Measurements from ENCODE around the gene LIPT2. TPM values are rescaled to one million over a fixed set of nuclear protein-coding genes. Genes with fewer than 3 reads are reported as not detected.

LIPT2 gene
- total RNA-seq, 1 donor from 2014 or later, result 9.1 TPM

GRCh38 chr11:74504100-74504691 lies 10.7 kb upstream of the LIPT2 start:
- DNase-seq (ENCODE audit: low spot score), result no peak

GRCh38 chr11:74494916-74495315 lies 1.4 kb upstream of the LIPT2 start:
- DNase-seq (ENCODE audit: low spot score), result no peak

GRCh38 chr11:74493791-74494630 lies 487 bp upstream of the LIPT2 start:
- DNase-seq (ENCODE audit: low spot score), result no peak

GRCh38 chr11:74492084-74492483 lies 1.4 kb downstream of the LIPT2 start:
- DNase-seq (ENCODE audit: low spot score), result no peak

DNA sequence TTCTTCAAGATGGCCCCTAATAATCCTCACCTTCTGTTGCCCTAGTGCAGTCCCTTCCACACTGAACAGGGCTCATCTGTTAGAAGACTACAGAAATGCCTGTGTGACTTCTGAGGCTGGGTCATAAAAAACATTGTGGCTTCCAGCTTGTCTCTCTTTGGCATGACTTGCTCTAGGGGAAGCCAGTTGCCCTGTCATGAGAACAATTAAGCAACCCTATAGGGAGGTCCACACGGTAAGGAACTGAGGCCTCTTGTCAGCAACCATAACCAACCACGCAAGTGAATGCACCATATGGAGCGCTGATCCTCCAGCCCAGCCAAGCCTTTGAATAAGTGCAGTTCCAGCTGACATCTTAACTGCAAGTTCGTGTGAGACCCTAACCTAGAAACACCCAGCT lies 2.6 kb downstream of the LIPT2 start:
- no peak for DNase-seq (ENCODE audit: low spot score)

- no peak for DNase-seq (ENCODE audit: low spot score)
These were observed 5.6 kb downstream of the LIPT2 start for GRCh38 chr11:74487875-74488274.

DNA sequence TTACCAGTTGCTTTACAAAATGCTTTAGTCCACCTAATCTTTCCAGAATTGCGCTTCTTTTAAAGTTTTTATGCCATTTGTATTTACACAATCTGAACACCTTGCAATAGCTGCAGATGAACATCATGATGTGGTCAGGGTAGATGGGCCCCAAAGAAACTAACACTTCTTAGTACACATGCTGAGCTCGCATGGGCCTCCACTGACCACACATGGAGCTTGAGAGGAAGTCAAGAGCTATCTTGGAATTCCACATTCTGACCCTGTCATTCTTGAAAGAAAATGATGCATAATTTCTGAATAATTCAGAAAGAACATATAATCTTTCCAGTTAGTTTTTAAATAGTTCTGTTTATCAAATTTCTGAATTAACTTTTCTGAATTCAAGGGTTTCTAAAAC lies 7.7 kb downstream of the LIPT2 start:
- DNase-seq (ENCODE audit: low spot score), result no peak

DNA sequence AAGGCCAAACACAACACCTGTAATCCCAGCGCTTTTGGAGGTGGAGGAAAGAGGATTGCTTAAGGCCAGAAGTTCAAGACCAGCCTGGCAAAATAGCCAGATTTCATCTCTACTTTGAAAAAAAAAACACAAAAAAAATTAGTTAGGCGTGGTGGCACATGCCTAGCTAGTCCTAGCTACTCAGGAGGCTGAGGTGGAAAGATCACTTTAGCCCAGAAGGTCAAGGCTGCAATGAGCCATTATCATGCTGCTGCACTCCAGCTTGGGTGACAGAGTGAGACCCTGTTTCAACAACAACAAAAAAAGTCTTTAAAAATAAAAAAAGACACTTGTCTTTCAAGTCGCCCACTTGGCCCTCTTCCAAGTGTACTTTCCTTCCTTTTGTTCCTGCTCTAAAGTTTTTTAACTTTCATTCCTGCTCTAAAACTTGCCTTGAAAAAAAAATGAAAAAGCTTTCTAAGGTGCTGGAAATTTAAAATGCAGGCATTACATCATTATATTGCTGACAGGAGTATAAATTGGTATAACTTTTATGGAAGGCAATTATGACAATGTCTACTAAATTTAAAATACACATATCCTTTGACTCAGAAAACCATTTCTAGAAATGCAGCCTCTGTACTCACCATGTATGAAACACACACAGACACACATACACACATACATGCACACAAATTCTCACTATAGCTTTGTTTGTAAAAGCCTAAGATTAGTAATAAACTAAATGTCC lies 12.7 kb downstream of the LIPT2 start:
- DNase-seq (ENCODE audit: low spot score), result no peak

GRCh38 chr11:74479732-74480123 lies 13.8 kb downstream of the LIPT2 start:
- no peak for DNase-seq (ENCODE audit: low spot score)

GRCh38 chr11:74478877-74479731 lies 14.4 kb downstream of the LIPT2 start:
- no peak for DNase-seq (ENCODE audit: low spot score)

DNA sequence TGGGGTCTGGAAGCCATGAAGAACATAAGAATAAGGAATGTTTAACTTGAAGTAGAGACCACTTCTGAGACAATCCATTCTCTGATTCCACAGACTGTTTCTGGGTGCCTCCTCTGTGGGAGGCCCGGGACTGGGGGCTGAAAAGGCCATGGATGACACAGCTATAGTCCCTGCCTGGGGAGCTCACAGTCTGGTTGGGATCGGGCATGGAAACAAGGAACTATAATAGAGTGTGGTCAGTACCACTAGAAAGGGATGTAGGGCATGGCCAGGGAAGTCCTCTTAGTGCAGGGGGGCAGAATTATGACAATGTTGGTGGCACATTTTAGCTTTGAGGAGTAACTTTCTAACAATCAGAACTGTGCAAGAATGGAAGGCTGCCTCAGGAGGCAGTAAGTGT lies 17.0 kb downstream of the LIPT2 start:
- no peak for DNase-seq (ENCODE audit: low spot score)

DNA sequence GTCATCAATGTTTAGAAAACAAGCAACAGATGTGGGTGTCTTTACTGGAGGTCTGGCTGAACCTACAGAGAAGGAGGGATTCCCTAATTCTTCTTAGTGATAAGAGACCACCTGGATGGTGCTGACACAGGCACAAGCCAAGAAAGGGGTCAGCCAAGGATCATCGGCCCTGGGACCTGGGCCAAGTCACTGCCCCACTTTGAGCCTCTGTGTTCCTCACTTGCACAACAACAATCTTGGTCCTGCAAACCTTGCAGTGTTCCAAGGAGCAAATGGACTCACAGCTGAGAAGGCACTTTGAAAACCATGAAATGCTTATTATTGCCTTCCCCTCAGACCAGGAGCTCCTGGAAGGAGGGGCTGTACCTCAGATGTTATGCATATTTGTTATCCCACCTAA lies 19.2 kb downstream of the LIPT2 start:
- DNase-seq (ENCODE audit: low spot score), result no peak

DNA sequence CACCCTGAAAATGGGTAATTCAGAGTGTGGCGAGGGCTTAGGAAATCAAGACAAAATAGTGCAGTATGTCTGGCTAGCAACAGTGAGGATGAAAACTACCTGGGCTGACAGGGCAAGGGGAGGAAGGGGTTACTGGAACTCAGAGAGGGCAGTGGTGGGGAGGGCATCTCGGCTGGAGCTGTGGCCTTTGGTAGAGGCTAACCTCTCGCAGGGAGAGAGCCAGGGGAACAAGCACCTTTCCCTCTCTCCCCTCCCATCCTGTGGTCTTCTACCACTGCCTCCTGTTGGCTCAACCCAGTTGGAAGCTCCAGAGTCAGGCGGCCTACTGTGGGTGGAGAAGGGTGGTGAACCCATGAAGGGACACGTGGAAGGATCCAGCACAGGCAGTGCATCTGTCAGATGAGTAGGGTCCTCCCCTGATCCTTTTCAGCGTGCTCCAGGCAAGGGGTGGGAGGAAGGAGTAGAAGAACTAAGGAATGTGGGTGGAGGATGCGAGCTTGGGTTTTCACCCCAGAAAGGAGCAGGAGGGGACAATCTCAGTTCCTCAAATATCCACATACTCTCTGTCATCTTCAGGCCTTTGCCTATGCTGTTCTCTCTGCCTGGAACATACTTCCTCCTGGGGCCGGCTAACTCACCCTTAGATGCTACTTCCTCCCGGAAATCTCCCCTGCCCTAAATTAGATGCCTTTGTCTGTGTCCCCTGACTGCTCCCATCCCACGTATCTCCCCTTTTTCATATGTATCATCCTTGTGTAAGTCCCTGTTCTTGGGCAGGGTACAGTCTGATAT lies 19.9 kb downstream of the LIPT2 start:
- no peak for DNase-seq (ENCODE audit: low spot score)

GRCh38 chr11:74471668-74472429 lies 21.7 kb downstream of the LIPT2 start:
- DNase-seq (ENCODE audit: low spot score), result no peak

DNA sequence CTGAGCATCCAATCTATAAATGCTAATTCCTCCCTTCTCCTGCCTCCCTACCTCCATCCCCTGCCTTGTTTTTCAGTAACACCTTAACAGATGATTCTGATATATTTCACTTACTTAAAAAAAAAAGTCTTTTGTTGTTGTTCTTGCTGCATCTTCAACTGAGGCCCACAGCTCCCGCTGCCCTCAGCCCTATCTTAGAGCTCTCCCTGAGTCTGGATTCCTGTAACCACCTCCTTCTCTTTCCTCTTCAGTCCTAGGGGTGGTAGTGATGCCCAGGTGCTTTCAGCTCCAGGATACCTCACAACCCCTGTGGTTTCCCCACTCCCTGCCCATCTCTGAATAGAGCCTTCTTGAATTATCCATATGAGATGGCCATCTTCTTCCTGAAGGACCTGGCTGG lies 22.5 kb downstream of the LIPT2 start:
- no peak for DNase-seq (ENCODE audit: low spot score)

DNA sequence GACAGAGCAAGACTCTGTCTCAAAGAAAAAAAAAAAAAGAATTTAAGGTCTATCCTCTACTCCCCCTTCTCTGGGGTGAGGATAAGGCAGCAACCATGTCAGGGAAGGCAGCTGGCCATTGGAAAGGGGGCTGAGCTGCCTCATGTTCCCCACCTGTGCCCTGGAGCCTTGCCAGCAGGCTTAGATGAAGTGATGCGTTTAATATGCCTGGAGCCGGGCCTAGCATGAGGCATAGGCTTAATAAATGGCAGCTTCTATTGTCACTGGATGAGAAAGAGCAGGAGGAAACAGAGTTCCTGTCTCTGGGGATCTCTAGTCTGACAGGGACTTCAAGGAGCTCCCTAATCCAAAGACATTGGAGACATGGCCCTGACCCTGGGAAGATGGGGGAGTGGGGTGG lies 23.0 kb downstream of the LIPT2 start:
- DNase-seq (ENCODE audit: low spot score), result no peak

DNA sequence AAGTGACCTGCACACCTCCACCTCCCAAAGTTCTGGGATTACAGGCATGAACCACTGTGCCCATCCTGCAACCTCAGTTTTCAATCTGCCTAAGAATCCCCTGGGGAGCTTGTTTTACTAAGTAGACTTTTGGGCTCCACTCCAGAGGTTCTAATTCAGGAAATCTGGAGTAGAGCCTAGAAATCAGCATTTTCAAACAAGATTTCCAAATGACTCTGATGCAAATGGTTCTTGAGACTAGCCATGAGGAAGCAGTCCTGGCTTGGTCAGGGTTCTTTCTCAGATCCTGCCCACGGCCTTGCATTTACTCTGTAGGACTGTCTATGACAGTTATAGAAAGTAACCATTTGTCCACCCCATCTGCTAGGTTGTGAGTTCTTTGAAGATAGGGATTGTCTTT lies 24.6 kb downstream of the LIPT2 start:
- DNase-seq (ENCODE audit: low spot score), result no peak

DNA sequence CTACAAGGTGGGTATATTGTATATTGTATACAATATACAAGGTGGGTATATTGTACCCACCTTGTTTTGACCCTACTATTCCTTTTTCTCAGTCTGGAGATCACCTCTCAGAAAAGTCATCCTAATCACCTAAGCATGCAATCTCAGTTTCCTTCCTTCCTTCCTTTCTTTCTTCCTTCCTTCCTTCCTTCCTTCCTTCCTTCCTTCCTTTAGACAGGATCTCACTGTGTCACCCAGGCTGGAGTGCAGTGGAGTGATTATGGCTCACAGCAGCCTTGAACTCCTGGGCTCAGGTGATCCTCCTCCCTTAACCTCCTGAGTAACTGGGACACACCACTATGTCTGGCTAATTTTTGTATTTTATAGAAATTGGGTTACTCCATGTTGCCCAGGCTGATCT lies 25.0 kb downstream of the LIPT2 start:
- no peak for DNase-seq (ENCODE audit: low spot score)

DNA sequence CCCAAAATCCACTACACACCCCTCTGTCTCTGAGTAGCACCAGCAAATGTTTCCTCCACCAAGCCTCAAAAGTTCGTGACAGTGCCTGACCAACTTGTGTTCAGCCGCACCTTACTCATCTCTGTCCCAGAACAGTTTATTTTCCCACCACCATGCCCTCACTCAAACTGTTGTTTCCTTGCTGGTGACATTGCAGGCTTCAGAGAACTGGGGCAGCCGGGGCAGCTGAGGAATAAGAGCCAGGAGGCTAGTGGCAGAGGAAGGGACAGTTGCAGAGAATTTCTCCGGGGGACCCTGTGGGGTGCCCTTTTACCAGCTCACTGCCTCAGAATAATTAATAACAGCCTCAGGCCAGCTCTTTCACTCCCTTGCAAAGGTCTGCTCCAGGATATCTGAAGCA lies 25.5 kb downstream of the LIPT2 start:
- DNase-seq (ENCODE audit: low spot score), result no peak
